ENCODE data around the gene ZNF423.

DNA sequence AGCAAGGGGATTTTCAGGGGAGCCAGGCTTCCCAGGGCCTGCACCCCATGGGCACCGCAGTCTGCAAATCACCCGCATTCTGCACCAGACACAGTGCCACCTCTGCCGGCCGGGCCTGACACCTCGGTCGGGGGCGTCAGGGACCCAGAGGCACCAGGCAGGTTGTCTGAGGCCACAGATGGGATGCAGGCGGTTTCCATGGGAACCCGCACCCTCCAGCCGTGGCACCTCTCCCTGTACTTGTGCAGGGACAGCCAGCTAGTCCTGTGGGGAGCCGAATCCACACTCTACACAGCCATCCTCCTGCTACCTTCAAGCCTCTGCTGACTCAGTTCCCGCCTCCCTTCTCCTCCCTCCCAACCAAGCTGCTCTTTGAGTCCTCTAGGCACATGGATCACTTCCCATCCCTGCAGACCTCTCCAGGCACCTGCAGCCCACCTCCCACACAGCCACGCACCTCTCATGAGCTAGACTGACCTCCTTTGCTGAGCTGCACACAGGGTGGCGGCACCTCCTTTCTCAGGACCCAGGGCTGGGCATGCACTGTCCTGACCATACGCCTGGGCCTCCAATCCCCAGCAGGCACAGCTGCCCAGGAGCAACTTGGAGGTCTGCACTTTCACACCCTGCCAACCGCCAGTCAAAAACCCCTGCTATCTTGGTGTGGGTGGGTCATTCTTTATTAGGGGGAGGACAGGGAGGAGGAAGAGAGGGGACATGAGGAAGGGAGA is 362.9 kb downstream of the ZNF423 start:
- TF ChIP-seq, protein P1, sequence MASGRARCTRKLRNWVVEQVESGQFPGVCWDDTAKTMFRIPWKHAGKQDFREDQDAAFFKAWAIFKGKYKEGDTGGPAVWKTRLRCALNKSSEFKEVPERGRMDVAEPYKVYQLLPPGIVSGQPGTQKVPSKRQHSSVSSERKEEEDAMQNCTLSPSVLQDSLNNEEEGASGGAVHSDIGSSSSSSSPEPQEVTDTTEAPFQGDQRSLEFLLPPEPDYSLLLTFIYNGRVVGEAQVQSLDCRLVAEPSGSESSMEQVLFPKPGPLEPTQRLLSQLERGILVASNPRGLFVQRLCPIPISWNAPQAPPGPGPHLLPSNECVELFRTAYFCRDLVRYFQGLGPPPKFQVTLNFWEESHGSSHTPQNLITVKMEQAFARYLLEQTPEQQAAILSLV (tag; IDR thresholded peaks at IDR 0.05): no peak
- TF ChIP-seq POLR2AphosphoS5 (IDR thresholded peaks at IDR 0.05; ENCODE audit: control insufficient read depth, insufficient read depth, low read depth, low read length) (no peak), ARHGAP35 (IDR thresholded peaks at IDR 0.05; ENCODE audit: partially characterized antibody) (no peak)
